Measurements from ENCODE around the gene DDOST. TPM values are rescaled to one million over a fixed set of nuclear protein-coding genes. Genes with fewer than 3 reads are reported as not detected.
A peak's percentile ranks its signal among the peaks of the same experiment; 100 is the strongest.

DDOST gene
- total RNA-seq, 4 donors from 2014 or later = 182 to 299 (median 238) TPM

GRCh38 chr1:20615946-20616846, 45.0 kb downstream of the DDOST start:
- no peaks in the 10 kb centered on the region for H3K36me3 ChIP-seq
- H3K9me3 ChIP-seq = no peaks in the 10 kb centered on the region
- no peak for DNase-seq
- H3K4me3 ChIP-seq (replicated peaks in 1 of 3) = no peak overlapping the region
- H3K27me3 ChIP-seq = no peaks in the 10 kb centered on the region
- TF ChIP-seq CTCF (IDR thresholded peaks at IDR 0.05) = no peak
- no peak for TF ChIP-seq POLR2A (IDR thresholded peaks at IDR 0.05)
- intact Hi-C loops (cut with DNase I) = no loop called here
- peaks cover 0 to 14% of the 10 kb centered on the region in 2 donors for H3K4me1 ChIP-seq
- H3K27ac ChIP-seq = peak overlapping the region in 1 of 3 donors; percentile 24
- WGBS, 2 donors = 51 to 59% methylated on average over 17 to 20 of the region's 20 CpGs

GRCh38 chr1:20614131-20614579, 47.0 kb downstream of the DDOST start:
- H3K9me3 ChIP-seq = no peaks in the 10 kb centered on the region
- no peak overlapping the region for H3K4me3 ChIP-seq (replicated peaks in 1 of 3)
- intact Hi-C loops (cut with DNase I) = no loop called here
- H3K27ac ChIP-seq = peak overlapping the region; percentile 3 to 45 (median 27)
- H3K36me3 ChIP-seq = no peaks in the 10 kb centered on the region
- TF ChIP-seq CTCF (IDR thresholded peaks at IDR 0.05) (no peak), POLR2A (IDR thresholded peaks at IDR 0.05) (no peak)
- 66 to 70% methylated on average over 3 of the region's 3 CpGs for WGBS, 2 donors
- DNase-seq = no peak
- no peaks in the 10 kb centered on the region for H3K27me3 ChIP-seq
- peaks cover 0 to 14% of the 10 kb centered on the region in 2 donors for H3K4me1 ChIP-seq

- Histone ChIP-seq H3K36me3 (no peaks in the 10 kb centered on the region), H3K4me1 (peaks cover 0 to 14% of the 10 kb centered on the region in 2 donors), H3K27ac (no peak overlapping the region), H3K27me3 (no peaks in the 10 kb centered on the region), H3K4me3 (replicated peaks in 1 of 3) (no peak overlapping the region), H3K9me3 (no peaks in the 10 kb centered on the region)
- TF ChIP-seq POLR2A (IDR thresholded peaks at IDR 0.05) = no peak
- no peak for TF ChIP-seq CTCF (IDR thresholded peaks at IDR 0.05)
- no peak for DNase-seq
- intact Hi-C loops (cut with DNase I) = no loop called here
- 85 to 86% methylated on average over 11 of the region's 11 CpGs for WGBS, 2 donors
Observed at GRCh38 chr1:20612221-20612746, 48.9 kb downstream of the DDOST start.

GRCh38 chr1:20611652-20612051, 49.5 kb downstream of the DDOST start:
- TF ChIP-seq CTCF (IDR thresholded peaks at IDR 0.05) (no peak), POLR2A (IDR thresholded peaks at IDR 0.05) (no peak)
- DNase-seq = no peak
- no peak overlapping the region for H3K4me3 ChIP-seq (replicated peaks in 1 of 3)
- no peaks in the 10 kb centered on the region for H3K27me3 ChIP-seq
- H3K4me1 ChIP-seq = peaks cover 0 to 14% of the 10 kb centered on the region in 2 donors
- 95 to 96% methylated on average over 5 of the region's 5 CpGs for WGBS, 2 donors
- H3K27ac ChIP-seq = no peak overlapping the region
- H3K36me3 ChIP-seq = no peaks in the 10 kb centered on the region
- H3K9me3 ChIP-seq = no peaks in the 10 kb centered on the region
- intact Hi-C loops (cut with DNase I) = no loop called here

GRCh38 chr1:20610970-20611369, 50.2 kb downstream of the DDOST start:
- H3K36me3 ChIP-seq = no peaks in the 10 kb centered on the region
- H3K4me3 ChIP-seq (replicated peaks in 1 of 3) = no peak overlapping the region
- intact Hi-C loops (cut with DNase I) = no loop called here
- H3K27ac ChIP-seq = no peak overlapping the region
- H3K9me3 ChIP-seq = no peaks in the 10 kb centered on the region
- H3K4me1 ChIP-seq = peaks cover 0 to 11% of the 10 kb centered on the region in 2 donors
- TF ChIP-seq POLR2A (IDR thresholded peaks at IDR 0.05) (no peak), CTCF (IDR thresholded peaks at IDR 0.05) (no peak)
- DNase-seq = no peak
- no peaks in the 10 kb centered on the region for H3K27me3 ChIP-seq
- WGBS, 2 donors = 86 to 93% methylated on average over 2 of the region's 2 CpGs
